ENCODE results near the gene RNF151. TPM values are rescaled to one million over a fixed set of nuclear protein-coding genes. Genes with fewer than 3 reads are reported as not detected.
"Not testable (repeated sequence)": the region's sequence is repeated elsewhere in the genome, so short reads cannot be mapped to it uniquely, and the experiment has no call there.

Gene RNF151
- total RNA-seq, 1 experiment from 2014 or later = not detected

- CTCF ChIA-PET = no interaction called here
- DNase-seq (ENCODE audit: low read depth, low spot score) = no peak
- peak overlapping the region; percentile 91 for H3K27ac ChIP-seq (ENCODE audit: low read length)
- no TSS peak for BruUV-seq (replicated peaks)
- in situ Hi-C loops (cut with HindIII; ENCODE audit: low pct_unique_long_range_greater_than_20kb, low sequenced_read_pairs) (no loop called here), intact Hi-C loops (cut with micrococcal nuclease; ENCODE audit: unreplicated experiment) (no loop called here)
- 0 out of 2 replicates have a peak, but pooled peaks have one; percentile 47 for TF ChIP-seq SIN3A (IDR thresholded peaks at IDR 0.05; ENCODE audit: borderline replicate concordance, insufficient read depth, low read depth, low read length)
- TF ChIP-seq, protein P1, sequence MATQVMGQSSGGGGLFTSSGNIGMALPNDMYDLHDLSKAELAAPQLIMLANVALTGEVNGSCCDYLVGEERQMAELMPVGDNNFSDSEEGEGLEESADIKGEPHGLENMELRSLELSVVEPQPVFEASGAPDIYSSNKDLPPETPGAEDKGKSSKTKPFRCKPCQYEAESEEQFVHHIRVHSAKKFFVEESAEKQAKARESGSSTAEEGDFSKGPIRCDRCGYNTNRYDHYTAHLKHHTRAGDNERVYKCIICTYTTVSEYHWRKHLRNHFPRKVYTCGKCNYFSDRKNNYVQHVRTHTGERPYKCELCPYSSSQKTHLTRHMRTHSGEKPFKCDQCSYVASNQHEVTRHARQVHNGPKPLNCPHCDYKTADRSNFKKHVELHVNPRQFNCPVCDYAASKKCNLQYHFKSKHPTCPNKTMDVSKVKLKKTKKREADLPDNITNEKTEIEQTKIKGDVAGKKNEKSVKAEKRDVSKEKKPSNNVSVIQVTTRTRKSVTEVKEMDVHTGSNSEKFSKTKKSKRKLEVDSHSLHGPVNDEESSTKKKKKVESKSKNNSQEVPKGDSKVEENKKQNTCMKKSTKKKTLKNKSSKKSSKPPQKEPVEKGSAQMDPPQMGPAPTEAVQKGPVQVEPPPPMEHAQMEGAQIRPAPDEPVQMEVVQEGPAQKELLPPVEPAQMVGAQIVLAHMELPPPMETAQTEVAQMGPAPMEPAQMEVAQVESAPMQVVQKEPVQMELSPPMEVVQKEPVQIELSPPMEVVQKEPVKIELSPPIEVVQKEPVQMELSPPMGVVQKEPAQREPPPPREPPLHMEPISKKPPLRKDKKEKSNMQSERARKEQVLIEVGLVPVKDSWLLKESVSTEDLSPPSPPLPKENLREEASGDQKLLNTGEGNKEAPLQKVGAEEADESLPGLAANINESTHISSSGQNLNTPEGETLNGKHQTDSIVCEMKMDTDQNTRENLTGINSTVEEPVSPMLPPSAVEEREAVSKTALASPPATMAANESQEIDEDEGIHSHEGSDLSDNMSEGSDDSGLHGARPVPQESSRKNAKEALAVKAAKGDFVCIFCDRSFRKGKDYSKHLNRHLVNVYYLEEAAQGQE (IDR thresholded peaks at IDR 0.05; ENCODE audit: insufficient read depth in 1 of 2, low read depth in 2 of 2, low read length in 1 of 2) = no peak
- ATAC-seq = peak; percentile 39
- POLR2A ChIA-PET = no interaction called here
- H3K4me3 ChIP-seq (ENCODE audit: low read depth in 2 of 2, low read length in 2 of 2) = peak overlapping the region; percentile 85 to 94
- no peaks in the 10 kb centered on the region; the same call in 1 of the 2 replicates for H3K36me3 ChIP-seq (ENCODE audit: control insufficient read depth, insufficient read depth, low read length)
- no peaks in the 10 kb centered on the region for H3K27me3 ChIP-seq (ENCODE audit: control insufficient read depth, insufficient read depth, low read length)
- peaks cover 43% of the 10 kb centered on the region for H3K4me1 ChIP-seq (ENCODE audit: control insufficient read depth, insufficient read depth, low read length)
- H3K9me3 ChIP-seq (ENCODE audit: control insufficient read depth, insufficient read depth, low read depth, low read length) = no peaks in the 10 kb centered on the region
Measured at GRCh38 chr16:2009164-2009711, 42.6 kb downstream of the RNF151 start.

DNA sequence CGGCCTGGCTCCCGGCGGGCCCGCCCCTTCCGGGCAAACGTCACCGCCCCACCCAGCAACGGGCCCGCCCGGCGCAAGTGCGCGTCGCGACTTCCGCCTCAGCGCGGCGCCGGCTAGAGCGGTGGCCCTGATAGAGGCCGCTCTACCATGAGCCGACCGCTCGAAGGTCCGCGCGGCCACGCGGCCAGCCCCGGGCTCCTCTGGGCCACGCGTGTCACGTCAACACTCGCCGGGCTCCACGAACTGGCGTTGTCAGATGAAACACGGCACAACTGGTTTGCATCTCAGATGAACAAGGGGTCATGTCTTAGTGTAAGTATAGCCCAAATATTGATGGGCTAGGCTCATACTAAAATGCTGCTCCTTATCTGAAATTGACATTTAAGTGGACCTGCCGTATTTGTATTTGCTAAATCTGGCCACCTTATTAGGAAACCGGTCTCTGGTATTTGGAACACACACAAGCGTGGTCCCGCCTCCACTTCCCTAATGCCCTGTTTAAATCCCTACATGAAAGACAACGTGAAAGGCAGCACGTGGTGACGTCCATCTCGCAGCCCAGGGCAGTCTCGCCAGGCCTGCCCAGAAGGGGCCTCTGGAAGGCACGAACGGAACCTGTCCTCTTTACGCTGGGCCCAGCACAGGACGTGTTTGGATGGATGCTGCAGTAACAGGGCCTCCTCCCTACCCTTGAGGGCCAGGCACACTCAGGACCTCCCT is 43.3 kb downstream of the RNF151 start, which contains the start of gene ZNF598:
ZNF598 (minus strand) TSS at position 31 of the 720 bp plus-strand sequence.
- ChIA-PET POLR2A (no interaction called here), CTCF (no interaction called here)
- Histone ChIP-seq H3K4me1 (ENCODE audit: control insufficient read depth, insufficient read depth, low read length) (peaks cover 36% of the 10 kb centered on the region), H3K36me3 (ENCODE audit: control insufficient read depth, insufficient read depth, low read length) (no peaks in the 10 kb centered on the region; the same call in 1 of the 2 replicates), H3K9me3 (ENCODE audit: control insufficient read depth, insufficient read depth, low read depth, low read length) (no peaks in the 10 kb centered on the region), H3K27ac (ENCODE audit: low read length) (peak within 1 kb of the TSS; percentile 100), H3K27me3 (ENCODE audit: control insufficient read depth, insufficient read depth, low read length) (no peaks in the 10 kb centered on the region), H3K4me3 (ENCODE audit: low read depth in 2 of 2, low read length in 2 of 2) (peak within 1 kb of the TSS; percentile 85 to 94)
- in situ Hi-C loops (cut with HindIII; ENCODE audit: low pct_unique_long_range_greater_than_20kb, low sequenced_read_pairs) (no loop called here), intact Hi-C loops (cut with micrococcal nuclease; ENCODE audit: unreplicated experiment) (no loop called here)
- ATAC-seq (peak; percentile 94), DNase-seq (ENCODE audit: low read depth, low spot score) (no peak)
- BruUV-seq (replicated peaks) = TSS peak; percentile 99
- TF ChIP-seq POLR2AphosphoS5 (IDR thresholded peaks at IDR 0.05; ENCODE audit: low read depth, low read length) (peak; percentile 93), CTCF (IDR thresholded peaks at IDR 0.05) (no peak), SIN3A (IDR thresholded peaks at IDR 0.05; ENCODE audit: borderline replicate concordance, insufficient read depth, low read depth, low read length) (peak; percentile 52; the same call in 1 of the 2 replicates), TCF7L2 (IDR thresholded peaks at IDR 0.05; ENCODE audit: low read depth, low read length) (peak; percentile 37; the same call in 1 of the 2 replicates)
- TF ChIP-seq, protein P1 (IDR thresholded peaks at IDR 0.05; ENCODE audit: insufficient read depth in 1 of 2, low read depth in 2 of 2, low read length in 1 of 2) = peak in 1 of 2 experiments; percentile 41; a peak in 1 of 4 replicates

DNA sequence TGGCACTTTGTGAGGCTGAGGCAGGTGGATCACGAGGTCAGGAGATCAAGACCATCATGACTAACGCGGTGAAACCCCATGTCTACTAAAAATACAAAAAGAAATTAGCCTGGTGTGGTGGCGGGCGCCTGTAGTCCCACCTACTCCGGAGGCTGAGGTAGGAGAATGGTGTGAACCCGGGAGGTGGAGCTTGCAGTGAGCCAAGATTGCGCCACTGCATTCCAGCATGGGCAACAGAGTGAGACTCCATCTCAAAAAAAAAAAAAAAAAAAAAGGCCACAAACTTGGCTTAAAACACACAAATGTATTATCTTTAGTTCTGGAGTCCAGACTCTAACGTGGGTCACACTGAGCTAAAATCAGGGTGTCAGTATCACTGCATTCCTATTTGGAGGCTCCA is 45.1 kb downstream of the RNF151 start:
- ATAC-seq; in situ Hi-C loops (cut with HindIII; ENCODE audit: low pct_unique_long_range_greater_than_20kb, low sequenced_read_pairs); H3K36me3 ChIP-seq (ENCODE audit: control insufficient read depth, insufficient read depth, low read length); H3K27me3 ChIP-seq (ENCODE audit: control insufficient read depth, insufficient read depth, low read length); H3K4me3 ChIP-seq (ENCODE audit: low read depth in 2 of 2, low read length in 2 of 2); intact Hi-C loops (cut with micrococcal nuclease; ENCODE audit: unreplicated experiment); H3K9me3 ChIP-seq (ENCODE audit: control insufficient read depth, insufficient read depth, low read depth, low read length); DNase-seq (ENCODE audit: low read depth, low spot score); BruUV-seq (replicated peaks); H3K27ac ChIP-seq (ENCODE audit: low read length): not testable (repeated sequence)
- peaks cover 21% of the 10 kb centered on the region for H3K4me1 ChIP-seq (ENCODE audit: control insufficient read depth, insufficient read depth, low read length)
- ChIA-PET CTCF (interaction anchor here (0.6 to 0.7 kb wide), 2 partner anchors 9 to 11 kb away, joined by 5 to 11 read pairs; no protein-coding TSS in a partner anchor), POLR2A (interaction anchor here (0.5 to 0.6 kb wide), 2 partner anchors 33 to 77 kb away, joined by 3 to 4 read pairs; no protein-coding TSS in a partner anchor)

Measured in Panc1 (cell line).